Pericardium fibroblast (primary cell): ENCODE measurements around the gene ATPAF1. TPM values are rescaled to one million over a fixed set of nuclear protein-coding genes. Genes with fewer than 3 reads are reported as not detected.

Source experiments
- total RNA-seq: library from RNA; depleted of rRNA; stranded (reverse); fragments of >200 nt; gene quantifications from 2 replicates; pipeline ENCODE4 v1.2.3, GENCODE V29; 2015

The ATPAF1 gene, protein sequence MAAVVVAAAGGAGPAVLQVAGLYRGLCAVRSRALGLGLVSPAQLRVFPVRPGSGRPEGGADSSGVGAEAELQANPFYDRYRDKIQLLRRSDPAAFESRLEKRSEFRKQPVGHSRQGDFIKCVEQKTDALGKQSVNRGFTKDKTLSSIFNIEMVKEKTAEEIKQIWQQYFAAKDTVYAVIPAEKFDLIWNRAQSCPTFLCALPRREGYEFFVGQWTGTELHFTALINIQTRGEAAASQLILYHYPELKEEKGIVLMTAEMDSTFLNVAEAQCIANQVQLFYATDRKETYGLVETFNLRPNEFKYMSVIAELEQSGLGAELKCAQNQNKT
- 33.7 and 35.3 TPM in 2 replicates for total RNA-seq

DNA sequence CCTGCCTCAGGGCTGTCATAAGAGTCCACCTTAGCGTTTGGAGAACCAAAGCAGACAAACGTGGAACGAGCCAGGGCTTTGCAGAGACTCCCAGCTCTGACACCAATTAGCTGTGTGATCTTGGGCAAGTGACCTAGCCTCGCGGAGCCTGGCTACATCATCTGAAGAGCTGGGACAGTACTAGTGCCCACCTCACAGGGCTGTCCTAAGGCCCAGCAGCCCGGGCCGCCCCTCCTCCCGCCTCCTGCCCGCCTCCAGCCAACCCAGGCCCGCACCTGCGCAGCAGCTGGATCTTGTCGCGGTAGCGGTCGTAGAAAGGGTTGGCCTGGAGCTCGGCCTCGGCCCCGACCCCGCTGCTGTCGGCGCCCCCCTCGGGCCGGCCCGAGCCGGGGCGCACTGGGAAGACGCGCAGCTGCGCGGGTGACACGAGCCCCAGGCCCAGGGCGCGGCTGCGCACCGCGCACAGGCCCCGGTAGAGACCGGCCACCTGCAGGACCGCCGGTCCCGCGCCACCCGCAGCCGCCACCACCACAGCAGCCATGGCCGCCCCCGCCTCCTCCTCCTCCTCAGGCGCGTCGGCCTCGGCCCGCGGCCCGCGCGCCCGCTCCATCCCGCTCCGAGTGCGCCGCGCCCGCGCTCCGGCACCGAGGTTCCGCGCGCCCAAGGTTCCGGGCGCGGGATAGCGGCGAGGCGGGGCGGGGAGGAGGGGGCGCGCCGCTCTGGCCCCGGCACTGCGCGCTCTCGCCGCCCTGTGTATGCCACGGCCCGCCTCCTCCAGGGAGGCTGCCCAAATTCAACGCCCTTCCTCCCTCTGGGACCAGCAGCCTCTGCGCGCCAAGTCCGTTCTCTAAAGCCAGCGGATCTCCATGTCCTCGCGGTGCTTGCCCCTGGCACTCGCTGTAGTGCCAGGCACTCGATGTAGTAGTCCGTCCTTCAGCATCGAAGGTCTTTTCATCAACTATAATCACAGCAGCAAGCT lies at the start of gene ATPAF1:
Gene ATPAF1, minus strand, starts transcription at position 583 of the 979 bp plus-strand sequence. Its CDS starts 42 bp downstream, at position 541.

DNA sequence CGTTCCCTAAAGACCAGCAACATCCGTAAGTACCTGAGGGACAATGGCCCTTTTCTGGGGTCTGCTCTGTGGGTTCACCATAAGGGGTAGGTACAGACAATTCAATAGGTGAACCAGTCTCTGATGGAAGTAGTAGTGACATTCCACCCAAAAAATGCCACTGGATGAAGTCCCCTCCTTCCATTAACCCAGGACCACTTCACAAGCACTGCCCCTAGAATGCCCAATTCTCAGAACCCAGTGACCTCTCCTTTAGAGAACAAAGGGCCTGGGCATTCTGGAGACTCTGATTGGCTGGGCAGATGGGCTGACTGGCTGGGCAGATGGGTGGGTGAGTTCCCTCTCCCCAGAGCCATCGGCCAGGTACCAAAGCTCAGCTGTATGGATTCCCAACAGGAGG lies 3.4 kb upstream of the ATPAF1 start, which contains the start of gene TEX38:
Gene TEX38, plus strand, starts transcription at position 301 of the 400 bp plus-strand sequence. Its CDS starts 81 bp downstream, at position 382.

DNA sequence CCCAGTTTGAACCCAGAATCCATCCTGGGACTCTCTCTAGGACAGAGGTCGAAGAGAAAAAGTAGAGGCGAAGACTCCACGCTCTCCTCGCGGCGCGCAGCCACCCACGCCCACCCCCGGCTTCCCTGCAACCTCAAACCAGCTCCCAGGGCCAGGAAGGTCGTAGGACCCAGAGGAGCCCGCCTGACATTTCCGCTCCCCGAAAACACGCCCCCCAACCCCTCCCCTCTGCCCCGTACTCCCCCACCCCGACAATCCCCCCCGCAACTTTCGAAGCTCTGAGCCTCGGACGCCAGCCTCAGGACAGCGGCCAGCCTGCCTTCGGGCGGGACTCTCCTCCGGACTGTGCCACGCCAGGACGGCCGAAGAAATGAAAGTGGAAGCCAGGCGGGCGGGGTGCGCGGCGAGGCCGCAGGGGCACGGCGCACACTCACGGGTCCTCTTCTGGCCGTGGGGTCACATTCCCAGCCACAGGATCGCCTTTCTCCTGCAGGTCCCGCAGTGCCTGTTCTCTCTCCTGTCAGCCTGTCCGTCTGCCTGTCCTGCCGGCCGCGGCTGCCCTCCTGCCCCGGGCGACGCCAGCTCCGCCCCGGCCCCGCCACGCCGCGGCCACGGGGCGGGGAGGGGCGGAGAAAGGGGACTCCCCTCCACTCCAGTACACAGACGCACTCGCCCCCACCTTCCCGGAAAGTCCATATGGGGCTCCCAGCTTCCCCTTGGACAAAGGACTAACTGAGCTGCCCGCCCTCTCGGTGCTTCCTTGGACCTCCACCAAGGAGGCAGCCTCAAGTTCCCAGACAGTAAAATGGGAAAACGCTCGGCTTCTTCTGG lies 51.7 kb downstream of the ATPAF1 start, which contains the start of gene MOB3C:
Gene MOB3C, minus strand, starts transcription at position 535 of the 831 bp plus-strand sequence. CDS start 3,490 bp downstream, outside the sequence.

DNA sequence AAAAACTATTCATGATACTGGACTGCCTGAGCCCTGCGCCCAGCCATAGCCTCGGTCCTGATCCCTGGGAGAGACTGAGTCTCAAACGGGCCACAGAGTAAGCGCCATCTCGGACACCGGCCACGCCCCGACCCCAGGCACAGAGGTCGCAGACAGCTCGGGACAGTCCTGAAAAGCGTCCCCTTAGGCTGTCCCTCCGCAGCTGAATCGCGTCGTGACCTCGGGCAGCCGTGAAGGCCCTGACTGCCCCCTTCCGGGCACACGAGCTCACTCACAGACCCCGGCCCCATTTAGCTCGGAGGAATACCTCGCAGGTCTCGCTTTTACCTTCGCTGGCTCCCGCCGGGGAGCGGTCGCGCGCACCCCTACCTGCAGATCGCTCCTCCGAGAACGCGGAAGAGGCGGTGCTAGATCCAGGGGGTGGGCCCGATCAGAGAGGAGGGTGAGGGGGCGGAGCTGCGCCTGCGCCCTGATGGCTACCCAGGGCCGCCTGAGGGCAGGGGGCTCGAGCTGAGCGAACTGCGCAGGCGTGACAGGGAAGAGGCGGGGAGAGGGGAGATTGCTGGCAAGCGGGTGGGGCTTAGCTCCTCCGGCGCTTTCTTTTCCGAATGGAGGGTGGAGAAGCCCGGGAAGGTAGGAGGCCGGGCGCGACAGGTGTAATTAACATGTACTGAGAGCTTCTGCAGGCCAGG lies 64.2 kb downstream of the ATPAF1 start, which contains the start of gene MKNK1:
Gene MKNK1, minus strand, starts transcription at position 411 of the 692 bp plus-strand sequence. CDS start 20,941 bp downstream, outside the sequence.

Other genes with a start within 250 kb of the ATPAF1 start
- gene DMBX1, start 178.5 kb downstream of the ATPAF1 start, total RNA-seq = not detected in 2 replicates
- gene KNCN, start 116.7 kb downstream of the ATPAF1 start, total RNA-seq = not detected in 2 replicates
- 6.9 and 13.4 TPM in 2 replicates for gene MKNK1, start 64.1 kb downstream of the ATPAF1 start, total RNA-seq
- 4.8 and 7.4 TPM in 2 replicates for gene MOB3C, start 51.6 kb downstream of the ATPAF1 start, total RNA-seq
- gene TEX38, start 3.5 kb upstream of the ATPAF1 start, total RNA-seq = not detected in 2 replicates
- gene EFCAB14, start 50.8 kb upstream of the ATPAF1 start, total RNA-seq = 43.5 and 48.1 TPM in 2 replicates
- gene CYP4B1, start 130.7 kb upstream of the ATPAF1 start, total RNA-seq = not detected in 2 replicates